NB4 (cell line): Measurements from ENCODE around the gene PI3.

Experiments used
- MAX ChIP-seq: IDR thresholded peaks from 2 replicates; pipeline ENCODE4 v1.6.1; 2011; ENCODE audit warnings: low read depth, low read length
- POLR2A ChIP-seq: IDR thresholded peaks from 2 replicates; pipeline ENCODE4 v1.6.1; 2011; ENCODE audit warnings: mild to moderate bottlenecking; ENCODE audit not compliant: insufficient read length; ENCODE audit errors: extremely low read depth
- TF ChIP-seq, protein P1 (sequence below): IDR thresholded peaks from one replicate; pipeline ENCODE4 v1.5.1; 2012; ENCODE audit warnings: low read depth, low read length

DNA sequence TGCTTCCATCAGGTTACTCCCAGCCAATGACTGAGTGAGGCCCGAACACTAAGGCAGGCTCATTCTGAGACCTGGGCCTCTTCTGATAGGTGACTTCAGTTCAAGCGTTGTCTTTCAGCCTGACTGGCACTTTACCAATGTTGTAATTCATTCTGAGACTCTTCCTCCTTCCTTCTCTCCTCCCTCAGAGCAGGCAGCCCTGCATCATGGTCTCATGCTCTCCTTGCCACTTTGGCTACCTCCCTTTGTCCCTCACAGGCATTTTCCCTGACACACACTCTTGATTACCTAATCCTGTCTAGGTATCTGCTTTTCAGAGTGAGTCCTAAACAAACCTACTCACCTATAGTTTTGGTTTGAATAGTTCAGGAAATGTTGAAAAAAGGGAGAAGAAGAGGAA, 37.8 kb upstream of the PI3 start:
- TF ChIP-seq, protein P1, sequence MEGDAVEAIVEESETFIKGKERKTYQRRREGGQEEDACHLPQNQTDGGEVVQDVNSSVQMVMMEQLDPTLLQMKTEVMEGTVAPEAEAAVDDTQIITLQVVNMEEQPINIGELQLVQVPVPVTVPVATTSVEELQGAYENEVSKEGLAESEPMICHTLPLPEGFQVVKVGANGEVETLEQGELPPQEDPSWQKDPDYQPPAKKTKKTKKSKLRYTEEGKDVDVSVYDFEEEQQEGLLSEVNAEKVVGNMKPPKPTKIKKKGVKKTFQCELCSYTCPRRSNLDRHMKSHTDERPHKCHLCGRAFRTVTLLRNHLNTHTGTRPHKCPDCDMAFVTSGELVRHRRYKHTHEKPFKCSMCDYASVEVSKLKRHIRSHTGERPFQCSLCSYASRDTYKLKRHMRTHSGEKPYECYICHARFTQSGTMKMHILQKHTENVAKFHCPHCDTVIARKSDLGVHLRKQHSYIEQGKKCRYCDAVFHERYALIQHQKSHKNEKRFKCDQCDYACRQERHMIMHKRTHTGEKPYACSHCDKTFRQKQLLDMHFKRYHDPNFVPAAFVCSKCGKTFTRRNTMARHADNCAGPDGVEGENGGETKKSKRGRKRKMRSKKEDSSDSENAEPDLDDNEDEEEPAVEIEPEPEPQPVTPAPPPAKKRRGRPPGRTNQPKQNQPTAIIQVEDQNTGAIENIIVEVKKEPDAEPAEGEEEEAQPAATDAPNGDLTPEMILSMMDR = no peak
- TF ChIP-seq POLR2A = no peak
- no peak for TF ChIP-seq MAX
